ENCODE data around the gene ALAS2. TPM values are rescaled to one million over a fixed set of nuclear protein-coding genes. Genes with fewer than 3 reads are reported as not detected.

Gene ALAS2
- total RNA-seq, 1 experiment from 2014 or later = not detected

DNA sequence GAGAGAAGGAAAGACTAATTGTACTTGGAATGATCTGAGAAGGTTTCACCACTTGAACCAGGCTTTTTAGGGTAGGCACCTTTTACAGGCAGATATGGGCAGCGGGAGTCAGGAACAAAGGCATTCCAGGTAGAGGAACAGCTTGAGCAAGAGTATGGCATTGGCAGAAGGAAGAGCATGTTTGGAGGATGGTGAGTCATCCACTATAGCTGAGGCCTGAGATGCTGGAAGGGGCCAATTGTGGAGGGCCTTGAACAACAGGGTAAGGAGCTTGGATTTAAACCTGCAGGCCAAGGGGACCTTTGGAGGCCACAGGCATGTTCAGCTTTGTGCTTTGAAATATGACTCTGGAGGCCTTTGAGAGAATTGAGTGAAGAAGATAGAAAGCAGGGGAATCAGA is 69.0 kb downstream of the ALAS2 start:
- Mint-ChIP-seq H3K4me3 (no peak overlapping the region), H3K27me3 (ENCODE audit: low read depth) (peaks cover 5% of the 10 kb centered on the region), H3K4me1 (no peaks in the 10 kb centered on the region), H3K36me3 (ENCODE audit: insufficient read depth in 1 of 3, low read depth in 3 of 3) (peaks cover 0 to 3% (median 0%) of the 10 kb centered on the region in 3 experiments; a peak in 1 of 7 replicates), H3K9me3 (peaks cover 71 to 92% of the 10 kb centered on the region in 2 experiments), H3K27ac (no peak overlapping the region)
- Histone ChIP-seq H3K27me3 (ENCODE audit: insufficient read depth, low read length) (no peaks in the 10 kb centered on the region), H4K8ac (replicated peaks; ENCODE audit: insufficient read length, low read depth, low read length) (no peak overlapping the region), H2AK5ac (ENCODE audit: insufficient read length, low read length) (no peak overlapping the region), H3K23me2 (ENCODE audit: insufficient read length, low read depth, low read length, poor library complexity, severe bottlenecking) (no peaks in the 10 kb centered on the region), H3K4me2 (ENCODE audit: insufficient read depth, insufficient read length, low read length) (no peak overlapping the region), H4K20me1 (ENCODE audit: control insufficient read depth, insufficient read depth, insufficient read length) (no peaks in the 10 kb centered on the region), H3K79me1 (ENCODE audit: insufficient read depth, low read depth, low read length, poor library complexity, severe bottlenecking) (no peaks in the 10 kb centered on the region), H2BK5ac (ENCODE audit: insufficient read length, low read length) (no peak overlapping the region), H3K9me3 (ENCODE audit: control insufficient read depth, low read depth, low read length) (peaks cover 45% of the 10 kb centered on the region), H3K9ac (ENCODE audit: extremely low read depth, insufficient read length, low read length) (no peak overlapping the region), H3K27ac (ENCODE audit: insufficient read length, low read depth, low read length) (no peak overlapping the region), H2BK12ac (ENCODE audit: insufficient read length, low read depth, low read length) (no peak overlapping the region), H3T11ph (ENCODE audit: low read length) (no peak overlapping the region), H3K56ac (ENCODE audit: insufficient read length, low read depth, low read length) (no peak overlapping the region), H2BK20ac (ENCODE audit: low read depth, low read length, poor library complexity, severe bottlenecking) (no peak overlapping the region), H2BK120ac (ENCODE audit: low read depth, low read length, poor library complexity, severe bottlenecking) (no peak overlapping the region), H3K14ac (ENCODE audit: insufficient read depth, low read length) (no peak overlapping the region), H3K79me2 (ENCODE audit: insufficient read depth, low read length) (no peaks in the 10 kb centered on the region), H3K23ac (ENCODE audit: insufficient read length, low read depth, low read length) (no peak overlapping the region), H2AFZ (ENCODE audit: low read length) (no peak overlapping the region), H3K4me1 (ENCODE audit: insufficient read depth, low read length) (no peaks in the 10 kb centered on the region), H4K91ac (ENCODE audit: insufficient read length, low read depth, low read length) (no peak overlapping the region), H4K5ac (ENCODE audit: insufficient read length, low read depth, low read length) (no peak overlapping the region), H3K18ac (ENCODE audit: insufficient read length, low read depth, low read length) (no peak overlapping the region), H2BK15ac (ENCODE audit: low read depth, low read length) (no peak overlapping the region), H3K4ac (ENCODE audit: low read depth, low read length) (no peak overlapping the region)
- no CpG with 5 or more reads among the region's 1 CpG for WGBS (ENCODE audit: extremely low coverage, insufficient read length, low lambda C conversion rate)
- no peak for TF ChIP-seq CTCF (conservative IDR thresholded peaks at IDR 0.05)
- DNase-seq = no peak

Other genes starting within 250 kb of the ALAS2 start
- gene ITIH6, start 232.7 kb downstream of the ALAS2 start, total RNA-seq (2021) = not detected in 2 replicates
- 146 and 148 TPM in 2 replicates for gene MAGED2, start 223.2 kb downstream of the ALAS2 start, total RNA-seq (2021)
- 47.6 and 51.0 TPM in 2 replicates for gene TRO, start 110.2 kb downstream of the ALAS2 start, total RNA-seq (2021)
- 0.31 and 0.55 TPM in 2 replicates for gene PFKFB1, start 36.8 kb downstream of the ALAS2 start, total RNA-seq (2021)
- 28.5 and 29.0 TPM in 2 replicates for gene APEX2, start 30.6 kb downstream of the ALAS2 start, total RNA-seq (2021)
- gene PAGE2B, start 44.1 kb upstream of the ALAS2 start, total RNA-seq (2021) = not detected in 2 replicates
- gene PAGE2, start 58.0 kb upstream of the ALAS2 start, total RNA-seq (2021) = not detected in 2 replicates
- gene PAGE5, start 189.4 kb upstream of the ALAS2 start, total RNA-seq (2021) = not detected in 2 replicates
- gene PAGE3, start 233.9 kb upstream of the ALAS2 start, total RNA-seq (2021) = not detected in 2 replicates